NB4 (cell line): ENCODE data around the gene TSSC4.

Source experiments
- POLR2A ChIP-seq: IDR thresholded peaks from 2 replicates; pipeline ENCODE4 v1.6.1; 2011; ENCODE audit warnings: mild to moderate bottlenecking; ENCODE audit not compliant: insufficient read length; ENCODE audit errors: extremely low read depth
- TF ChIP-seq, protein P1 (sequence below): IDR thresholded peaks from one replicate; pipeline ENCODE4 v1.5.1; 2012; ENCODE audit warnings: low read depth, low read length

DNA sequence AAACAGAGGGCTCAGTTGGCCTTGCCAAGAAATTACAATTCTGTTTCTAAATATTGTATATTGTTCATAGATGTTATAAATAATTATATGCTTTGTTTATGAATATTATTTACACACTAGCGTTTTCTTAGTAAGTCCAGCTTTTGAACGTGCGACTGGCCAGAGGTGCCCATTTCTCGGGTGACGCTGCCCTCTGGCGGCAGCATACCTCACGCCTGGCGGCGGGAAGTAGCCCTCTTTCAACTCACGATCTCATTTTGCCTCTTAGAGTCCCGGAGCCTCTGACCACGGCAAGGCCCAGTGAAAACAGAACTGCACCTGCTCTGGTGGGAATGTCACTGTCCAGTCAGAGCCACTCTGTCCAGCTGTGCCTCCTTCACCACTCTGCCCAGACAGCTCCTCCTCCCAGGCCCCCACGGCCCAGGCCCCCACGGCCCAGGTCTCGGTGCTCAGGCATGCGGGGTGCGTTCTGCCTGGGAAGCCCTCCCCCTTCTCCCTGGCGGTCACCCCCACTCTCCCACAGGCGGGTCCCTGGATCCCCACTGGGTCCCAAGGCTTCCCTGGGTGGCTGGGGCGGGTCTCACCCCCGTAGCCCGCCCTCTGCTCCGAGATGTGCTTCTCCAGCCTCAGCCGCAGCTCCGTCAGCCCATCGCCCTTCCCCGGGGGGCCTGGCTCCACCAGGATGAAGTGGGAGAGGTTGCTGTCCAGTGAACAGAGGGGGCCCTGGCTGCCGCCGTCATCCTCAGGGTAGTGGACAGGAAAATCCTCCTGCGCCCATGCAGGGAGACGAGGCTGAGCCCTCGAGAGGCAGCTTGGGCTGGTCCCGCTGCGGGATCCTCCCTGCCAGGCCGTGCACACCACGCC is 19.3 kb downstream of the TSSC4 start:
- TF ChIP-seq, protein P1, sequence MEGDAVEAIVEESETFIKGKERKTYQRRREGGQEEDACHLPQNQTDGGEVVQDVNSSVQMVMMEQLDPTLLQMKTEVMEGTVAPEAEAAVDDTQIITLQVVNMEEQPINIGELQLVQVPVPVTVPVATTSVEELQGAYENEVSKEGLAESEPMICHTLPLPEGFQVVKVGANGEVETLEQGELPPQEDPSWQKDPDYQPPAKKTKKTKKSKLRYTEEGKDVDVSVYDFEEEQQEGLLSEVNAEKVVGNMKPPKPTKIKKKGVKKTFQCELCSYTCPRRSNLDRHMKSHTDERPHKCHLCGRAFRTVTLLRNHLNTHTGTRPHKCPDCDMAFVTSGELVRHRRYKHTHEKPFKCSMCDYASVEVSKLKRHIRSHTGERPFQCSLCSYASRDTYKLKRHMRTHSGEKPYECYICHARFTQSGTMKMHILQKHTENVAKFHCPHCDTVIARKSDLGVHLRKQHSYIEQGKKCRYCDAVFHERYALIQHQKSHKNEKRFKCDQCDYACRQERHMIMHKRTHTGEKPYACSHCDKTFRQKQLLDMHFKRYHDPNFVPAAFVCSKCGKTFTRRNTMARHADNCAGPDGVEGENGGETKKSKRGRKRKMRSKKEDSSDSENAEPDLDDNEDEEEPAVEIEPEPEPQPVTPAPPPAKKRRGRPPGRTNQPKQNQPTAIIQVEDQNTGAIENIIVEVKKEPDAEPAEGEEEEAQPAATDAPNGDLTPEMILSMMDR = peak; percentile 89
- TF ChIP-seq POLR2A = no peak
